Testis (tissue), 3 donors: ENCODE measurements around the gene PRTG. TPM values are rescaled to one million over a fixed set of nuclear protein-coding genes. Genes with fewer than 3 reads are reported as not detected.
"Not testable (repeated sequence)": the region's sequence is repeated elsewhere in the genome, so short reads cannot be mapped to it uniquely, and the experiment has no call there.

ENCODE experiments used
- DNase-seq: peaks from one replicate; pipeline ENCODE4 v3.0.0-alpha.2; 2019
- H3K27ac ChIP-seq, 2 donors: fragments of 200-600 bp; sonication (generic); one replicate each; pipeline ENCODE4 v1.5.1; 2019
- H3K27me3 ChIP-seq: fragments of 200-600 bp; sonication (generic); one replicate; pipeline ENCODE4 v1.5.1; 2019
- H3K36me3 ChIP-seq: fragments of 200-600 bp; sonication (generic); one replicate; pipeline ENCODE4 v1.5.1; 2017; ENCODE audit warnings: low read depth; ENCODE audit errors: missing control alignments
- H3K4me1 ChIP-seq: fragments of 200-600 bp; sonication (generic); one replicate; pipeline ENCODE4 v1.5.1; 2019
- H3K4me3 ChIP-seq, 2 donors: fragments of 200-600 bp; sonication (generic); one replicate each; pipeline ENCODE4 v1.5.1; 2017 to 2019
- H3K9me3 ChIP-seq: fragments of 200-600 bp; sonication (generic); one replicate; pipeline ENCODE4 v1.5.1; 2017
- POLR2A ChIP-seq: fragments of 450-650 bp; IDR thresholded peaks from one replicate; pipeline ENCODE4 v1.6.1; 2017; ENCODE audit warnings: antibody characterized with exemption, mild to moderate bottlenecking, moderate library complexity
- WGBS, 2 donors: methylation state at CpG; one replicate each; pipeline ENCODE4 v1.1.5; 2018; 5-methylcytosine and 5-hydroxymethylcytosine counted together
- intact Hi-C: fragments of 100-400 bp; cut with DNase I; formaldehyde crosslinking; loops from one replicate; pipeline ENCODE4 v1.15.1; 2023; ENCODE audit warnings: low total_unique reads
- polyA plus RNA-seq: library from polyadenylated mRNA; stranded (reverse); fragments of 350-450 nt; fragmentation: Illumina TruSeq; extraction: RNeasy Lipid Tissue Mini Kit (QIAGEN cat#74804); gene quantifications from one replicate; pipeline ENCODE4 v1.2.3, GENCODE V29; 2014; ENCODE audit warnings: low read depth, low replicate concordance; ENCODE audit not compliant: insufficient read depth
- total RNA-seq, 2 donors: library from RNA; depleted of rRNA; stranded (reverse); fragments of >200 nt; gene quantifications; one replicate each; pipeline ENCODE4 v1.2.3, GENCODE V29; 2016
- TF ChIP-seq, protein P1 (sequence below), 3 experiments: fragments of 450-650 bp in 2 of 3; fragments of 200-600 bp in 1 of 3; sonication (generic) in 1 of 3; IDR thresholded peaks; one replicate each; pipeline ENCODE4 v1.5.1; 2016 to 2019; ENCODE audit warnings: antibody characterized with exemption in 3 of 3, mild to moderate bottlenecking in 2 of 3, moderate library complexity in 1 of 3

Gene PRTG
- total and polyA plus RNA-seq, 3 donors from 2014 or later = 14.7 to 29.7 (median 26.3) TPM

GRCh38 chr15:55766676-55767075, 23.7 kb upstream of the PRTG start:
- intact Hi-C loops = no loop called here
- TF ChIP-seq, protein P1, sequence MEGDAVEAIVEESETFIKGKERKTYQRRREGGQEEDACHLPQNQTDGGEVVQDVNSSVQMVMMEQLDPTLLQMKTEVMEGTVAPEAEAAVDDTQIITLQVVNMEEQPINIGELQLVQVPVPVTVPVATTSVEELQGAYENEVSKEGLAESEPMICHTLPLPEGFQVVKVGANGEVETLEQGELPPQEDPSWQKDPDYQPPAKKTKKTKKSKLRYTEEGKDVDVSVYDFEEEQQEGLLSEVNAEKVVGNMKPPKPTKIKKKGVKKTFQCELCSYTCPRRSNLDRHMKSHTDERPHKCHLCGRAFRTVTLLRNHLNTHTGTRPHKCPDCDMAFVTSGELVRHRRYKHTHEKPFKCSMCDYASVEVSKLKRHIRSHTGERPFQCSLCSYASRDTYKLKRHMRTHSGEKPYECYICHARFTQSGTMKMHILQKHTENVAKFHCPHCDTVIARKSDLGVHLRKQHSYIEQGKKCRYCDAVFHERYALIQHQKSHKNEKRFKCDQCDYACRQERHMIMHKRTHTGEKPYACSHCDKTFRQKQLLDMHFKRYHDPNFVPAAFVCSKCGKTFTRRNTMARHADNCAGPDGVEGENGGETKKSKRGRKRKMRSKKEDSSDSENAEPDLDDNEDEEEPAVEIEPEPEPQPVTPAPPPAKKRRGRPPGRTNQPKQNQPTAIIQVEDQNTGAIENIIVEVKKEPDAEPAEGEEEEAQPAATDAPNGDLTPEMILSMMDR (IDR thresholded peaks at IDR 0.05) = no peak
- no peak for TF ChIP-seq POLR2A
- Histone ChIP-seq H3K9me3 (no peaks in the 10 kb centered on the region), H3K4me3 (no peak overlapping the region), H3K36me3 (no peaks in the 10 kb centered on the region), H3K27me3 (no peaks in the 10 kb centered on the region), H3K4me1 (no peaks in the 10 kb centered on the region), H3K27ac (no peak overlapping the region)
- 76 to 84% methylated on average over 4 of the region's 4 CpGs for WGBS, 2 donors
- no peak for DNase-seq

GRCh38 chr15:55764398-55764797, 21.4 kb upstream of the PRTG start:
- Histone ChIP-seq H3K4me3 (no peak overlapping the region), H3K36me3 (no peaks in the 10 kb centered on the region), H3K9me3 (no peaks in the 10 kb centered on the region), H3K4me1 (no peaks in the 10 kb centered on the region), H3K27me3 (no peaks in the 10 kb centered on the region), H3K27ac (no peak overlapping the region)
- WGBS, 2 donors = 90 to 96% methylated on average over 6 of the region's 6 CpGs
- intact Hi-C loops = no loop called here
- TF ChIP-seq POLR2A = no peak
- TF ChIP-seq, protein P1 (IDR thresholded peaks at IDR 0.05) = no peak
- DNase-seq = no peak

DNA sequence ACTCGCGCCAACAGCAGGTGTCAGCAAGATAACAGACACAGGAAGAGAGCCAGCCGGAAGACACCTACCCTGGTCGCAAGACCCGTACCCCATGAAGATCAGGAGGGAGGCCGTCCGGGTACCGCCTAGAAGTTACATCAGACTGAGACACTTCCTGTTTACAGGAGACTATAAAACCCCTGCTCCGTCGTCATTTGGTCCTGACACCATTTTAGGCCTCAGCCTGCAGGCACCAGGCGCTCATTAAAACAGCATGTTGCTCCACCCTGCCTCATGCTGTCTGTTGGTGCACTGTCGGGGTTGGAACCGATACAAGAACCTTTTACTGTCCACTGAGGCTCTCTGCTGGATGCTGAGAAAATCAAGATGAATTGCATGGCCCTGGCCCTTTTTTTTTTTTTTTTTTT, 15.6 kb upstream of the PRTG start:
- H3K4me1 ChIP-seq = no peaks in the 10 kb centered on the region
- WGBS, 2 donors = 82 to 86% methylated on average over 10 to 13 of the region's 13 CpGs
- no peak for DNase-seq
- H3K9me3 ChIP-seq = no peaks in the 10 kb centered on the region
- intact Hi-C loops = no loop called here
- no peaks in the 10 kb centered on the region for H3K36me3 ChIP-seq
- H3K27me3 ChIP-seq = no peaks in the 10 kb centered on the region
- TF ChIP-seq POLR2A = no peak
- TF ChIP-seq, protein P1 (IDR thresholded peaks at IDR 0.05) = no peak
- H3K4me3 ChIP-seq = no peak overlapping the region
- H3K27ac ChIP-seq = no peak overlapping the region

DNA sequence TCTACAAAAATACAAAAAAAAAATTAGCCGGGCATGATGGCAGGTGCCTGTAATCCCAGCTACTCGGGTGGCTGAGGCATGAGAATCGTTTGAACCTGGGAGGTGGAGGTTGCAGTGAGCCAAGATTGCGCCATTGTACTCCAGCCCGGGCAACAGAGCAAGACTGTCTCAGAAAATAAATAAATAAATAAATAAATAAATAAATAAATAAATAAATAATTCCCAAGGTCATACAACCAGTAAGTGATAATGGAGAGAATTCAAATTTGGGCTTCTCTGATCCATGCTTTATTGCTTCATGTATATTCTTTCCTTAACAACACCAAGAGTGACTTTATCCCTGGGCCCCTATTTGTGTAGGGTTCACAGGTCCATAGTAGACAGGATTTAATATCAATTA, 10.5 kb upstream of the PRTG start:
- H3K27me3 ChIP-seq, H3K4me1 ChIP-seq, H3K9me3 ChIP-seq, H3K27ac ChIP-seq, H3K36me3 ChIP-seq, DNase-seq, H3K4me3 ChIP-seq, intact Hi-C loops: not testable (repeated sequence)
- 85 to 93% methylated on average over 5 of the region's 5 CpGs for WGBS, 2 donors

DNA sequence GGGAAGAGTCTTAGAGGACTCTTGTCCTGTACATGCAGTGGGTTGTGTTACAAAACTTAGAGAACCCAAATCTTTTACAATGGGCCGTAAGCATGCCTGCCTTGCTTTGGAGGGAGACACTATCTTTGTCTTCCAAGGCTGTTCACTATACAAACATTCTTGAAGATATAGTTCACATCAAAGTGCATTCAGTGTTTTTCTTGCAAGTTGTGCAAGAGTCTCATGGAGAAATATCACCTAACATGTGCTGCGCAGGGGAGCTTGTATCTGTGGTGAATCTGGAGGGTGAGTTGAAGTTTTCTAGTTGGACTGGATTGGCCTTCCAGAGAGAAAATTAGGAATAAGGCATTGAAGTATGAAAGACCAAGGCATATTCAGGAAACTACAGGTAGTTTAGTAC, 7.8 kb upstream of the PRTG start:
- H3K27ac ChIP-seq = no peak overlapping the region
- no peaks in the 10 kb centered on the region for H3K9me3 ChIP-seq
- no peak for DNase-seq
- H3K4me1 ChIP-seq = no peaks in the 10 kb centered on the region
- 86% methylated on average over 2 of the region's 2 CpGs for WGBS, 2 donors
- H3K36me3 ChIP-seq = no peaks in the 10 kb centered on the region
- H3K4me3 ChIP-seq = no peak overlapping the region
- H3K27me3 ChIP-seq = no peaks in the 10 kb centered on the region
- intact Hi-C loops = no loop called here
- TF ChIP-seq, protein P1 (IDR thresholded peaks at IDR 0.05) = no peak
- no peak for TF ChIP-seq POLR2A
